HG02588 (cell line): Measurements from ENCODE around the gene DIS3L2.
"Not testable (repeated sequence)": the region's sequence is repeated elsewhere in the genome, so short reads cannot be mapped to it uniquely, and the experiment has no call there.

Experiments used
- ATAC-seq: cut with Tn5 transposase; IDR thresholded peaks from one replicate; pipeline ENCODE4 v1.9.1; 2021; ENCODE audit warnings: mild to moderate bottlenecking, moderate library complexity; ENCODE audit not compliant: unreplicated experiment

DIS3L2 gene

DNA sequence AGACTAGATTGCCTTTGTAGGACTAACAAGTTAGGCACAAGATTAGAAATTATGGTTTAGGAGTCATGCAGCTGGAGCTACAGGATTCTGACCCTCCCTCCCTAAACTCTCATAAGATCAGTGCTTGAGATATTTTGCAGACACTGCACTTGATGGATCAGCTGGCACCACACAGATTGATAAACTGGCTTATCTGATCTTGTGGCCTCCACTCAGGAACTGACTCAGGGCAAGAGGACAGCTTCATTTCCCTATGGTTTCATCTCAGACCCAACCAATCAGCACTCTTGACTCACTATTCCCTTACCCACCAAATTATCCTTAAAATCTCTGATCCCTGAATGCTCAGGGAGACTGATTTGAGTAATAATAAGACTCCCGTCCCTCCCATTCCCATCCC lies 152.3 kb downstream of the DIS3L2 start:
- ATAC-seq, result no peak

- ATAC-seq, result not testable (repeated sequence)
These were observed 154.3 kb downstream of the DIS3L2 start for GRCh38 chr2:232115728-232116361.

DNA sequence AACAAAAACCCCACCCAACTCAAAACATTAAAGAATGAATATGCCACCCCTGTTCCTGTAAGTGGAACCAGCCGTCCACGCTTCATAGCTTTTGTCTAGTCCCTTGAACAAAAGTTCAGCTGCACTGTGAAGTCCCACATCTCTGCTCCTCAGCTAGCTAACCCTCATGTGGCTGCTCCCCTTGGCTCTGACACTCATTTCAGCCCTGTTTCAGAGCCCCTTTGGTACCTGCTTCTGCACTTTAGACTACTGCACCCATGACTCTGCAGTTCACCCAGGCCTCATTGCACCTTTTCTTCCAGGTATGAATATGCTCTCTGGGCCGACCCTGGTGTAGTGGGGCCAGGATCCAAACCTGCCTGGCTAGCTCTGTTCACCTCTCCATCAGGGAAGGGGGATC lies 155.3 kb downstream of the DIS3L2 start:
- ATAC-seq, result no peak

DNA sequence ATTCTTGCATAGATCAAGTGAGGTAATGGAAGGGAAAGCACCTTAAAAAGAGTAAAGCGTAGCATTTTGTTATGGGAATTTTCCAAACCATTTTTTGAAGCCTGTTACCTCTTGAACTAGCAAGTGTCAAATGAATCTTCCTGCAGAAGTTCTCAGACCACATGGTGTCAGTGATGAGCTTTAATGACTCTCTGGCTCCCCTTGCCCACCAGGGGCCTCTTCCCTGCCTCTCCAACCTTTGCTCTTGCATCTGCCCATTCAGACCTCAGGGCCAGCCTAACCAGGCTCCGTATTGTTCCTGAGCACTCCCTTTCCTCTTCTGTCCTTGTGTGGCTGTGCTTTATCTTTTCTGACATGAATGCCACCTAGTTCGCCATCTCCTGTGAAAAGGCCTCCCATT lies 155.9 kb downstream of the DIS3L2 start:
- no peak for ATAC-seq

- no peak for ATAC-seq
These were observed 159.4 kb downstream of the DIS3L2 start for GRCh38 chr2:232120911-232121310.

GRCh38 chr2:232124309-232124708 lies 162.8 kb downstream of the DIS3L2 start:
- ATAC-seq, result no peak

- no peak for ATAC-seq
These were observed 165.0 kb downstream of the DIS3L2 start for GRCh38 chr2:232126301-232127099.

GRCh38 chr2:232129483-232129882 lies 168.0 kb downstream of the DIS3L2 start:
- ATAC-seq, result no peak

GRCh38 chr2:232132181-232132580 lies 170.7 kb downstream of the DIS3L2 start:
- no peak for ATAC-seq

- no peak for ATAC-seq
These were observed 171.6 kb downstream of the DIS3L2 start for GRCh38 chr2:232133078-232133477.

GRCh38 chr2:232134939-232135338 lies 173.4 kb downstream of the DIS3L2 start:
- no peak for ATAC-seq

GRCh38 chr2:232137356-232138147 lies 176.0 kb downstream of the DIS3L2 start:
- no peak for ATAC-seq

- no peak for ATAC-seq
These were observed 176.9 kb downstream of the DIS3L2 start for GRCh38 chr2:232138441-232138840.

DNA sequence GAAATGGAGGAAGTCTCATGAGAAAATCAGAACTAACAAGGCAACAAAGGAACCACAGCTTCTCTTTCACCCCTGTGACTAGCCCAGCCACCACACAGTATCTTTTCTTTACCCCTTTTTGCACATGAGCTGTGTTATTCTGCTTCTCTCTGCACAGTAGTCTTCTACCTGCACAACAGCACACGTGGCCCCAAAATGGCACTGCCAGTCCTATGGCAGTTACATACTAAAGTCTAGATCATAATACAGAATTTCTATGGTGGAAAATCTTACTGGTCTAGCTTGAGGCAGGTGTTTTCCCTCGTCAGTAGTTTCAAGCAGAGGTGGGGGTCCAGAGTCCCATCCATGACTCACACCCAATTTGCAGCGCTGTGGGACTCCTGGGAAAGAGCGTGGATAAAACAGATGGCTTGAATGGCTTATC lies 177.7 kb downstream of the DIS3L2 start:
- no peak for ATAC-seq

DNA sequence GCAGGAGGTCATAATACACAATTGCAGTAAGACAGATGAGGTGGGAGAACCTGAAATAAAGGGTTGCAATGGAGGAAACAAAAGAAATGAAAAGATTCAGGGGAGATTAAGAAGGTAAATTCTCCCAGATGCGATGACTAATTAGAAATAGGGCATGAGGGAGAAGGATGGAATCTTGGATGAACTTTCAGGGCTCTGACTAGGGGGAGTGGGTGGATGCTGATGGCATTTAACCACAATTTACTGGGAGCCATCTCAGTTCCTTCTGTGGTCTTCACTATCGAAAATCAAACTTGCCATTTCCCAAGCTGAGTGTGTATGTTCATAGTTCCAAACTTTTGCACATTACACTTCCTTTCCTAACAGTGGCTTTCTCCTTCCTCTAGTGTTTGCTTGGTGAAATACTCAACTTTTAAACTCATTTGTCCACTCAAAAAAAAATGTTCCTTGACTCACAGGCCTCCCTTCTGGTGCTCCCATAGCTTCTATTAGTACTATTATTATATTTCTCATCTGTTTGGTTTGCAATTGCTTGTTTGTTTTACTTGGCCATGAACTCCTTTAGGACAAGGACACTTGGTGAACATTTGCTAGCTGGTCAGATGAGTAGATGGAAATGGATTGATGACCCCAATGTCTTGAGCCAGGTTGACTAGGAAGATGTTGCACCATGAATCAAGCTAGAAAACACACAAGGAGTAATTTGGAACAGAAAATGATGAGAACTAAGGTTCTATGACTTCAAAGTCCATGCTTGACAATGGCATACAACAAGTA lies 178.5 kb downstream of the DIS3L2 start:
- ATAC-seq, result no peak

GRCh38 chr2:232141591-232141990 lies 180.1 kb downstream of the DIS3L2 start:
- no peak for ATAC-seq

DNA sequence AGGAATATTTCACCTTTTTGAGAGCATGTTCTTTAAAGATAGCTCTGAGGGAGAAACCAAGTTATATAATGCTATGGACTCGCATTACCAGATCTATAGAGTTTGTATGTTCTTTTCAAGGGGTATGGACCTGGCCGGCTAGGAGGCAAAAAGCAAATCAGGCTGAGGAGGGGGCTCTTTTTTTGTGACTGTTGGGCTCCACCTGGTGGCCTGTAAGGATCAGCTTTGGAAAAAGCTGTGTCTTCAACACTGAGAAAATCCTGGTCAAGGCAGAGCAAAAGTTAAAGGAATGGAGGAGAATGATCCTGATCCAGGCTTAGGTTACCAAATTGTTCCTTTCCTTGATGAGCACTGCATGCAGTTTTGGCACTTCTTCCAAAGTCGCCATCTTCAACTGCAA lies 180.5 kb downstream of the DIS3L2 start:
- ATAC-seq, result no peak

DNA sequence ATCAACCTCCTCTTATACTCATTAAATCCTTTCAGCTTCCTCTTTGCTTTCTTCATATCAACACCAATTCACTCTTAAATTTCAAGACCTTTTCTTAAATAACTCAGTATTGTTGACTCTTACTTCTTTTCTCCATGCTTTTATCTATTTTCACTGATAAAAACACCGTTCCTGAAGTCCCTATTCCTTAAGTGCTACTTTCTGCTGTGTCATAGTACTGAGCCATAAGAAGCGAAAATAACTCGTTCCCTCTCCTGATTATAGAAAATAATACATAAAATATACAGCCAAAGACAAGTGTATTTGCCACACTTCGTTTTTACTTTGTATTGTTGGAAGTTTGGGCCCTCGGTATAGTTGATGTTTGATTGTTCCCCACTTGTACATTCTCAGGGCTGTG lies 181.0 kb downstream of the DIS3L2 start:
- no peak for ATAC-seq

- no peak for ATAC-seq
These were observed 184.8 kb downstream of the DIS3L2 start for GRCh38 chr2:232146294-232146693.

DNA sequence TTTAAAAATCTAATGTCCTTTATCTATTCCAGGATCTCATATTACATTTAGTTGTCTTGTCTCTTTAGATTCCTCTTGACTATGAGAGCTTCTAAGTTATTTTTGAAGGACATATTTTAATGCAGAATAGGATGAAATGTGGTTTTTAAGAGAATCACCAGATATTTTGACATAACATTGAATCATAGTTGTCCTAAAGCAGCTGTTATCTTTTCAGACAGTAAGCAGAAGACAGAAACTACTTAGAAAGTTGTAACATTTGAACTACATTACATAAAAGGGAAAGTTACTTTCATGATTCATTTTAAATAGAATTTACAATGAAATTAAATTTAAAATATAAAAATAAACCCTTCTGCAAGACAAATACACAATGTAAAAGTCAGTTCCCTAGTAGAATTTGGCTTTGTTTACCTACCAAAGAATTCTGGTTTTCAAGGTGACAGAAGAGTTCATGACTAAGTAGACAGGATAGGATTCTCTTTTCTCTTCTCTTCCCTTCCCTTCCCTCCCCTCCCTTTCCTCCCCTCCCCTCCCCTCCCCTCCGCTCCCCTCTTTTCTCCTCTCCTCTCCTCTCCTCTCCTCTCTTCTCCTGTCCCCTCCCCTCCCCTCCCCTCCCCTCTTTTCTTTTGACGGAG lies 186.0 kb downstream of the DIS3L2 start:
- ATAC-seq, result no peak
